CD4-positive, alpha-beta T cell treated with Interleukin-10 for 1 hour (primary cell): ENCODE data around the gene MPI.

Experiments
- DNase-seq: peaks from one replicate; pipeline ENCODE4 v3.0.0-alpha.2; 2020

MPI gene

GRCh38 chr15:74889883-74890664 lies at the start of gene MPI:
MPI (plus strand) TSS chr15:74890042; CDS start chr15:74890074, 32 bp downstream.
- peak; percentile 88 for DNase-seq

GRCh38 chr15:74840851-74841775 lies 48.7 kb upstream of the MPI start:
- DNase-seq = no peak

GRCh38 chr15:74841891-74842373 lies 47.9 kb upstream of the MPI start:
- DNase-seq = no peak

GRCh38 chr15:74842581-74843444 lies 47.0 kb upstream of the MPI start, which contains the start of gene ULK3:
ULK3 (minus strand) TSS chr15:74843156; CDS start chr15:74843105, 51 bp downstream.
- DNase-seq = peak; percentile 93

GRCh38 chr15:74843445-74843828 lies 46.4 kb upstream of the MPI start:
- no peak for DNase-seq

GRCh38 chr15:74843891-74844299 lies 45.9 kb upstream of the MPI start:
- DNase-seq = no peak

- no peak for DNase-seq
Measured at GRCh38 chr15:74844319-74845207, 45.3 kb upstream of the MPI start.

GRCh38 chr15:74845208-74845568 lies 44.7 kb upstream of the MPI start:
- DNase-seq = peak; percentile 60

GRCh38 chr15:74845581-74845980 lies 44.3 kb upstream of the MPI start:
- DNase-seq = peak; percentile 41

- no peak for DNase-seq
Measured at GRCh38 chr15:74847432-74847831, 42.4 kb upstream of the MPI start.

GRCh38 chr15:74850393-74850792 lies 39.4 kb upstream of the MPI start:
- no peak for DNase-seq

GRCh38 chr15:74851960-74852359 lies 37.9 kb upstream of the MPI start:
- DNase-seq = no peak

- no peak for DNase-seq
Measured at GRCh38 chr15:74854453-74855022, 35.3 kb upstream of the MPI start.

GRCh38 chr15:74855857-74856256 lies 34.0 kb upstream of the MPI start:
- no peak for DNase-seq

- no peak for DNase-seq
Measured at GRCh38 chr15:74856537-74856936, 33.3 kb upstream of the MPI start.

- DNase-seq = no peak
Measured at GRCh38 chr15:74857082-74857655, 32.7 kb upstream of the MPI start.

GRCh38 chr15:74857671-74858368 lies 32.0 kb upstream of the MPI start:
- DNase-seq = no peak

- DNase-seq = no peak
Measured at GRCh38 chr15:74858369-74858740, 31.5 kb upstream of the MPI start.

- DNase-seq = no peak
Measured at GRCh38 chr15:74863239-74864056, 26.4 kb upstream of the MPI start.
